ENCODE results near the gene DOK3.

The DOK3 gene

DNA sequence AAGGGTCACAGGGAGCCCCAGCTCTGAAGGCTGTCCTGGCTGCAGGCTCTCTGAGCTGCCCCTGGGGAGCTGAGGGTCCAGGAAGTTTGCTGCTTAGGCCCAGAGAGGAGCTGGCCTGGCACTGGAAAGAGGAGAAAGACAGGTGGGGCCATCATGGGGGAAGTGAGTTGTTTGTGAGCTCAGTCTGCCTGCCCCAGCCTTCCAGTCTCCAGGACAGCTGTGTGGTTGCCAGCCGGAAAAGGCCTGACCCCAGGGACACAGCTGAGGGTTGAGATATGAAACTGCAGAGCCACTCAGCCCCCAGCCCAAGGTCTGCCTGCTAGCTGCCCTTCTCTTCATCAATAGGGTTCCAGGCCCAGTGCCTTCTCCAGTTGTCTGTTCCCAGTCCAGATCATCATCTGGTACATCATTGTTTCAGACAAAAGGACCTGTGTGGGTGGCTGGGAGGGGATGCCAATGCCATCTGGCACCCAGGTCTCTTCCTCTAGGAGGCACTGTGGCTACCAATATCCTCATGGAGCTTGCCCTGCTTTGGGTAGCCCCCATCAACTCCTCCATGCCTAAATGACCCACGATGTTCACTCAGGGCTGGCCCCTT lies 11.4 kb upstream of the DOK3 start:
- no peak overlapping the region for H3K4me2 ChIP-seq (ENCODE audit: insufficient read depth, low read length)
- no peak overlapping the region for H3K27ac ChIP-seq (ENCODE audit: low read length)
- no peak overlapping the region for H3K4me3 ChIP-seq (ENCODE audit: low read depth in 1 of 2, low read length in 2 of 2)
- peak; percentile 31 for TF ChIP-seq CTCF (IDR thresholded peaks at IDR 0.05; ENCODE audit: borderline replicate concordance, extremely low read depth, low read length, poor library complexity, severe bottlenecking)
- TF ChIP-seq EZH2 (IDR thresholded peaks at IDR 0.05; ENCODE audit: borderline replicate concordance, low read depth, low read length, severe bottlenecking), result no peak
- H3K36me3 ChIP-seq (ENCODE audit: insufficient read depth, low read length), result peaks cover 61% of the 10 kb centered on the region
- no peaks in the 10 kb centered on the region for H3K27me3 ChIP-seq (ENCODE audit: insufficient read depth, low read length, poor library complexity)
- peaks cover 24% of the 10 kb centered on the region for H4K20me1 ChIP-seq (ENCODE audit: insufficient read depth, low read length)
- H3K9ac ChIP-seq (ENCODE audit: low read depth, low read length), result no peak overlapping the region
- H3K4me1 ChIP-seq (ENCODE audit: insufficient read depth, low read length), result peaks cover 26% of the 10 kb centered on the region
- H3K79me2 ChIP-seq (ENCODE audit: insufficient read depth, low read length), result peaks cover 14% of the 10 kb centered on the region
- ATAC-seq (ENCODE audit: insufficient read depth, low read depth) (no peak), DNase-seq (no peak)
- no peaks in the 10 kb centered on the region for H3K9me3 ChIP-seq (ENCODE audit: insufficient read depth, low read length, severe bottlenecking)
- no peak overlapping the region for H2AFZ ChIP-seq (ENCODE audit: low read depth, low read length)

GRCh38 chr5:177520271-177520670 lies 10.6 kb upstream of the DOK3 start:
- Histone ChIP-seq H3K9ac (ENCODE audit: low read depth, low read length) (no peak overlapping the region), H3K4me3 (ENCODE audit: low read depth in 1 of 2, low read length in 2 of 2) (no peak overlapping the region), H3K79me2 (ENCODE audit: insufficient read depth, low read length) (peaks cover 21% of the 10 kb centered on the region), H3K27me3 (ENCODE audit: insufficient read depth, low read length, poor library complexity) (no peaks in the 10 kb centered on the region), H3K27ac (ENCODE audit: low read length) (no peak overlapping the region), H3K4me2 (ENCODE audit: insufficient read depth, low read length) (peak overlapping the region; percentile 61; the same call in 1 of the 2 replicates), H4K20me1 (ENCODE audit: insufficient read depth, low read length) (peaks cover 21% of the 10 kb centered on the region), H3K9me3 (ENCODE audit: insufficient read depth, low read length, severe bottlenecking) (no peaks in the 10 kb centered on the region), H3K4me1 (ENCODE audit: insufficient read depth, low read length) (peaks cover 33% of the 10 kb centered on the region), H2AFZ (ENCODE audit: low read depth, low read length) (no peak overlapping the region), H3K36me3 (ENCODE audit: insufficient read depth, low read length) (peaks cover 61% of the 10 kb centered on the region)
- TF ChIP-seq CTCF (IDR thresholded peaks at IDR 0.05; ENCODE audit: borderline replicate concordance, extremely low read depth, low read length, poor library complexity, severe bottlenecking), result no peak
- TF ChIP-seq EZH2 (IDR thresholded peaks at IDR 0.05; ENCODE audit: borderline replicate concordance, low read depth, low read length, severe bottlenecking), result no peak
- ATAC-seq (ENCODE audit: insufficient read depth, low read depth), result no peak
- DNase-seq, result no peak

DNA sequence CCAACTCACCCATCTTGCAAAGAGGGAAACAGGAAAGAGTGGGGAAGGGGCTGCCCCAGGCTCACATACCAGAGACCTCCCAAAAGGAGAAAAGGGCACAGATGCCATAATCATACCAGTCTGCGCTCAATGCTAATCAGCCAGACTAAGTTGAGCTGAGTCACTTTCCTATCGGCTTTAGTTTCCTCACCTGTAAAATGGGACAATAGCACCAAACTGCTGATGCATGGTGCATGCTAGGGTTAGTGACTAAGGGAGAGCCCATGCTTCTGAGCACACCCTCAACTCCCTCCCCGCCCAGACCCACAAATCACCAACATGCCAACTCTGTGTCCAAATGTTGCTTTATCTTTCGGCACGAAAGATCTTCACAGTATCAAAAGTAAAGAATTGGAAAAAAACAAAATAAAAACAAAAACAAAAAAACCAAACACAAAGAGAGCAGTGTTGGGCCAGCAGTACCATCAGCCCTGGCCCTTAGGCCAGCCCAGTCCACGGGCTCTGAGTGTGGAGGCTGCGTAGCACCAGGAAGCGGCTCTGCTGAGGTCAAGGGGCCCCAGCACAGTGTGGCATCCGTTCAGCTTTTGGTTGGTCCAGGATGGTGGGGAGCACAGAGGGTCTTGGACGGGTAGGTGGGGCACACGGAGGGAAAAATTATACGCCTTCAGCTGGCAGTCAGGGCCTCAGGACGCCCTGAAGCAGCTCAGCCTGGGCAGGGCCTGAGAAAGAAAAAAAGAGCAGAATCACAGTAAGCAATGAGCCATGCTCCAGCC lies 10.0 kb upstream of the DOK3 start:
- no peak overlapping the region for H2AFZ ChIP-seq (ENCODE audit: low read depth, low read length)
- H4K20me1 ChIP-seq (ENCODE audit: insufficient read depth, low read length), result peaks cover 22% of the 10 kb centered on the region
- H3K9ac ChIP-seq (ENCODE audit: low read depth, low read length), result 0 out of 2 replicates have a peak overlapping the region, but pooled peaks have one; percentile 15
- peak overlapping the region; percentile 61 for H3K4me2 ChIP-seq (ENCODE audit: insufficient read depth, low read length)
- peaks cover 39% of the 10 kb centered on the region for H3K4me1 ChIP-seq (ENCODE audit: insufficient read depth, low read length)
- H3K36me3 ChIP-seq (ENCODE audit: insufficient read depth, low read length), result peaks cover 61% of the 10 kb centered on the region
- peaks cover 27% of the 10 kb centered on the region for H3K79me2 ChIP-seq (ENCODE audit: insufficient read depth, low read length)
- H3K4me3 ChIP-seq (ENCODE audit: low read depth in 1 of 2, low read length in 2 of 2), result peak overlapping the region in 1 of 2 experiments; percentile 30; a peak in 2 of 4 replicates
- DNase-seq (no peak), ATAC-seq (ENCODE audit: insufficient read depth, low read depth) (no peak)
- TF ChIP-seq CTCF (IDR thresholded peaks at IDR 0.05; ENCODE audit: borderline replicate concordance, extremely low read depth, low read length, poor library complexity, severe bottlenecking), result no peak
- no peaks in the 10 kb centered on the region for H3K27me3 ChIP-seq (ENCODE audit: insufficient read depth, low read length, poor library complexity)
- H3K9me3 ChIP-seq (ENCODE audit: insufficient read depth, low read length, severe bottlenecking), result no peaks in the 10 kb centered on the region
- H3K27ac ChIP-seq (ENCODE audit: low read length), result no peak overlapping the region

Data from DND-41 (cell line).